ENCODE results near the gene AP2A2. TPM values are rescaled to one million over a fixed set of nuclear protein-coding genes. Genes with fewer than 3 reads are reported as not detected.

Gene AP2A2
- total RNA-seq, 1 donor from 2014 or later = 228 TPM

- Mint-ChIP-seq H3K4me1 (ENCODE audit: low read depth, unreplicated experiment) (peaks cover 3% of the 10 kb centered on the region), H3K4me3 (ENCODE audit: unreplicated experiment) (no peak overlapping the region), H3K27ac (ENCODE audit: unreplicated experiment) (no peak overlapping the region), H3K27me3 (ENCODE audit: unreplicated experiment) (peaks cover 10% of the 10 kb centered on the region), H3K9me3 (ENCODE audit: unreplicated experiment) (peaks cover 8% of the 10 kb centered on the region), H3K36me3 (ENCODE audit: unreplicated experiment) (no peaks in the 10 kb centered on the region)
- DNase-seq = no peak
- no peak for TF ChIP-seq CTCF (IDR thresholded peaks at IDR 0.05; ENCODE audit: partially characterized antibody, unreplicated experiment)
Observed at GRCh38 chr11:1040428-1041148, 114.9 kb downstream of the AP2A2 start.

DNA sequence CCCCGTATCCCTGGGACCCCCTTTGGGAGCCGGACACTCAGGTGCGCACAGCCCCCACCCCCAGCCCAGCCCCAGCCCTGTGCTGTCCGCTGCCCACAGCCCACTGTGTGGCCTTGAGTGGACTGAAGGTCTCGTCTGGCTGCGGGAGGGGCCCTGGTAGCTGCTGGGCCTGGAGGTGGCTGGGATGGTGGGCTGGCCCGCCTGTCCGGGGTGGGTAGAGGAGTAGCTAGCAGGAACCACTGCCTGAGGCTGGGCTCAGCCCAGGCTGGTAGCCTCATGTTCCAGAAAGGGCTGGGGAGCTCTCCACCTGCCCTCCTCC lies 115.4 kb downstream of the AP2A2 start:
- peaks cover 3% of the 10 kb centered on the region for H3K4me1 Mint-ChIP-seq (ENCODE audit: low read depth, unreplicated experiment)
- DNase-seq = peak; percentile 18
- no peaks in the 10 kb centered on the region for H3K36me3 Mint-ChIP-seq (ENCODE audit: unreplicated experiment)
- H3K4me3 Mint-ChIP-seq (ENCODE audit: unreplicated experiment) = no peak overlapping the region
- no peak for TF ChIP-seq CTCF (IDR thresholded peaks at IDR 0.05; ENCODE audit: partially characterized antibody, unreplicated experiment)
- peaks cover 8% of the 10 kb centered on the region for H3K9me3 Mint-ChIP-seq (ENCODE audit: unreplicated experiment)
- peaks cover 10% of the 10 kb centered on the region for H3K27me3 Mint-ChIP-seq (ENCODE audit: unreplicated experiment)
- no peak overlapping the region for H3K27ac Mint-ChIP-seq (ENCODE audit: unreplicated experiment)

GRCh38 chr11:1041471-1041870 lies 115.8 kb downstream of the AP2A2 start:
- no peak overlapping the region for H3K27ac Mint-ChIP-seq (ENCODE audit: unreplicated experiment)
- peaks cover 8% of the 10 kb centered on the region for H3K9me3 Mint-ChIP-seq (ENCODE audit: unreplicated experiment)
- H3K27me3 Mint-ChIP-seq (ENCODE audit: unreplicated experiment) = peaks cover 10% of the 10 kb centered on the region
- no peak overlapping the region for H3K4me3 Mint-ChIP-seq (ENCODE audit: unreplicated experiment)
- peaks cover 3% of the 10 kb centered on the region for H3K4me1 Mint-ChIP-seq (ENCODE audit: low read depth, unreplicated experiment)
- no peaks in the 10 kb centered on the region for H3K36me3 Mint-ChIP-seq (ENCODE audit: unreplicated experiment)
- TF ChIP-seq CTCF (IDR thresholded peaks at IDR 0.05; ENCODE audit: partially characterized antibody, unreplicated experiment) = no peak
- no peak for DNase-seq

DNA sequence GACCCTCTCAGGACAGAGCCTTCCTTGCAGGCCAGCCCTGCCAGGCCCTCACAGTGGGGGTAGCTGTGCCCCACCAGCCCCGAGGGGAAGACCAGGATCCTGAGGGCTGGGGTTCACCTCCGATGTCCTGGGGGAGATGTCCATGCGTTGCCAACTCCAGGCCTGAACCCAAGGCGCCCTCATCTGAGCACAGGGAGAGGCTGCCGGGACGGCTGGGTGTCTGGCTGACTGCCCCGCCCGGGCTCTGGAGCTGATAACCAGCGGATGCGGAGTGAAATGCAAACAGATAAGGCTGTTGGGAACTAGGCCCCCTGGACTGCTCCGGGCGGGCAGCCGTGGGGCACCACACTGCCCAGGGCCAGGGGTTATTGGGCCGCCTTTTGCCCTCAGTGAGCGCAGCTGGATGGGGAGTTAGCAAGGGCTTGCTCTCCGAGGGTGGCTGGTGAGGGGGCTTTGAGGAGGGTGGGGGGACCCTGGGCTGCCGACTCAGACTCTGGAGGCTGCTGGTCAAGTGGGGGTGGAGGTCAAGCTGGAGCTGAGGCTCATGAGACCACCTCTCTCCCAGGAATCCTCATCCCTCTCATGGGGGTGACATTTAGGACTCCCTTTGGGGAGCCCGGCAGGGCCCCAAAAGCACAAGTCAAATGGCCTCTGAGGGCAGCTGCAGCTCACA lies 116.4 kb downstream of the AP2A2 start:
- H3K27ac Mint-ChIP-seq (ENCODE audit: unreplicated experiment) = no peak overlapping the region
- peak; percentile 24 for DNase-seq
- peaks cover 3% of the 10 kb centered on the region for H3K4me1 Mint-ChIP-seq (ENCODE audit: low read depth, unreplicated experiment)
- H3K36me3 Mint-ChIP-seq (ENCODE audit: unreplicated experiment) = no peaks in the 10 kb centered on the region
- H3K27me3 Mint-ChIP-seq (ENCODE audit: unreplicated experiment) = peaks cover 10% of the 10 kb centered on the region
- no peak for TF ChIP-seq CTCF (IDR thresholded peaks at IDR 0.05; ENCODE audit: partially characterized antibody, unreplicated experiment)
- no peak overlapping the region for H3K4me3 Mint-ChIP-seq (ENCODE audit: unreplicated experiment)
- H3K9me3 Mint-ChIP-seq (ENCODE audit: unreplicated experiment) = peaks cover 8% of the 10 kb centered on the region

Measured in glutamatergic neuron (in vitro differentiated cells).